Middle frontal gyrus (tissue), 1 donor: ENCODE measurements around the gene ITFG1.
A peak's percentile ranks its signal among the peaks of the same experiment; 100 is the strongest.
"Not testable (repeated sequence)": the region's sequence is repeated elsewhere in the genome, so short reads cannot be mapped to it uniquely, and the experiment has no call there.

Experiments used
- DNase-seq: peaks from one replicate; pipeline ENCODE4 v3.0.0-alpha.2; 2015; ENCODE audit warnings: low spot score; ENCODE audit errors: extremely low spot score

The ITFG1 gene

GRCh38 chr16:47158992-47159391 is 301.9 kb downstream of the ITFG1 start:
- no peak for DNase-seq

GRCh38 chr16:47156680-47157215 is 304.1 kb downstream of the ITFG1 start:
- DNase-seq, result no peak

GRCh38 chr16:47152501-47152900 is 308.4 kb downstream of the ITFG1 start:
- not testable (repeated sequence) for DNase-seq

GRCh38 chr16:47150067-47150466 is 310.8 kb downstream of the ITFG1 start:
- DNase-seq, result no peak

- no peak for DNase-seq
Observed at GRCh38 chr16:47144559-47144877, 316.3 kb downstream of the ITFG1 start.

GRCh38 chr16:47143677-47144558 is 316.9 kb downstream of the ITFG1 start, which contains the start of gene NETO2:
Gene NETO2 (minus strand): TSS chr16:47143945. CDS start chr16:47143612, 333 bp downstream.
- no peak for DNase-seq

- DNase-seq, result no peak
Observed at GRCh38 chr16:47142821-47143676, 317.8 kb downstream of the ITFG1 start.

- DNase-seq, result no peak
Observed at GRCh38 chr16:47142486-47142820, 318.4 kb downstream of the ITFG1 start.

GRCh38 chr16:47141773-47142485 is 318.9 kb downstream of the ITFG1 start:
- DNase-seq, result peak; percentile 74

GRCh38 chr16:47140686-47141085 is 320.2 kb downstream of the ITFG1 start:
- no peak for DNase-seq

GRCh38 chr16:47139561-47140185 is 321.2 kb downstream of the ITFG1 start:
- DNase-seq, result no peak

GRCh38 chr16:47137925-47138324 is 322.9 kb downstream of the ITFG1 start:
- DNase-seq, result not testable (repeated sequence)

- DNase-seq, result no peak
Observed at GRCh38 chr16:47136099-47136842, 324.6 kb downstream of the ITFG1 start.

- DNase-seq, result no peak
Observed at GRCh38 chr16:47134550-47134949, 326.3 kb downstream of the ITFG1 start.

GRCh38 chr16:47132308-47132707 is 328.6 kb downstream of the ITFG1 start:
- DNase-seq, result no peak

GRCh38 chr16:47129755-47130435 is 331.0 kb downstream of the ITFG1 start:
- no peak for DNase-seq

- DNase-seq, result no peak
Observed at GRCh38 chr16:47127541-47127940, 333.3 kb downstream of the ITFG1 start.

- DNase-seq, result no peak
Observed at GRCh38 chr16:47125757-47126156, 335.1 kb downstream of the ITFG1 start.

- no peak for DNase-seq
Observed at GRCh38 chr16:47113130-47113529, 347.7 kb downstream of the ITFG1 start.

- no peak for DNase-seq
Observed at GRCh38 chr16:47110939-47111338, 349.9 kb downstream of the ITFG1 start.
